ENCODE data around the gene CTDSPL. TPM values are rescaled to one million over a fixed set of nuclear protein-coding genes. Genes with fewer than 3 reads are reported as not detected.

CTDSPL gene
- polyA plus RNA-seq, 1 donor from 2014 or later, result not detected

- Mint-ChIP-seq H3K36me3 (peaks cover 5% of the 10 kb centered on the region), H3K4me3 (peak overlapping the region in 1 of 4 donors; percentile 82), H3K9me3 (no peaks in the 10 kb centered on the region), H3K4me1 (peaks cover 8 to 32% (median 31%) of the 10 kb centered on the region in 3 donors), H3K27me3 (no peaks in the 10 kb centered on the region), H3K27ac (no peak overlapping the region)
Observed at GRCh38 chr3:38000242-38000916, 138.7 kb downstream of the CTDSPL start.

- Mint-ChIP-seq H3K9me3 (no peaks in the 10 kb centered on the region), H3K4me1 (peaks cover 8 to 28% (median 27%) of the 10 kb centered on the region in 3 donors), H3K36me3 (peaks cover 5% of the 10 kb centered on the region), H3K4me3 (no peak overlapping the region), H3K27ac (no peak overlapping the region), H3K27me3 (no peaks in the 10 kb centered on the region)
Observed at GRCh38 chr3:38000965-38001455, 139.3 kb downstream of the CTDSPL start.

- Mint-ChIP-seq H3K4me3 (no peak overlapping the region), H3K36me3 (peaks cover 4% of the 10 kb centered on the region)
Observed at GRCh38 chr3:38001456-38002081, 139.9 kb downstream of the CTDSPL start.

GRCh38 chr3:38002291-38002876 is 140.7 kb downstream of the CTDSPL start:
- no peaks in the 10 kb centered on the region for H3K9me3 Mint-ChIP-seq
- no peak overlapping the region for H3K4me3 Mint-ChIP-seq

More at GRCh38 chr3:38001456-38002081, 139.9 kb downstream of the CTDSPL start:
- no peaks in the 10 kb centered on the region for H3K9me3 Mint-ChIP-seq
- no peaks in the 10 kb centered on the region for H3K27me3 Mint-ChIP-seq
- H3K27ac Mint-ChIP-seq, result peak overlapping the region in 1 of 3 donors; percentile 59
- peaks cover 6 to 27% (median 24%) of the 10 kb centered on the region in 3 donors for H3K4me1 Mint-ChIP-seq

GRCh38 chr3:38002940-38003339 is 141.3 kb downstream of the CTDSPL start:
- peak overlapping the region in 1 of 3 donors; percentile 89 for H3K27ac Mint-ChIP-seq

More at GRCh38 chr3:38002291-38002876, 140.7 kb downstream of the CTDSPL start:
- Mint-ChIP-seq H3K27ac (peak overlapping the region in 1 of 3 donors; percentile 59), H3K4me1 (peaks cover 0 to 23% (median 18%) of the 10 kb centered on the region in 3 donors), H3K27me3 (no peaks in the 10 kb centered on the region), H3K36me3 (no peaks in the 10 kb centered on the region)

GRCh38 chr3:38003371-38003816 is 141.7 kb downstream of the CTDSPL start:
- Mint-ChIP-seq H3K4me3 (no peak overlapping the region), H3K9me3 (no peaks in the 10 kb centered on the region), H3K4me1 (peaks cover 0 to 18% (median 18%) of the 10 kb centered on the region in 3 donors), H3K36me3 (no peaks in the 10 kb centered on the region), H3K27me3 (no peaks in the 10 kb centered on the region), H3K27ac (peak overlapping the region in 1 of 3 donors; percentile 89)

More at GRCh38 chr3:38002940-38003339, 141.3 kb downstream of the CTDSPL start:
- Mint-ChIP-seq H3K4me3 (no peak overlapping the region), H3K9me3 (no peaks in the 10 kb centered on the region), H3K27me3 (no peaks in the 10 kb centered on the region), H3K4me1 (peaks cover 0 to 22% (median 18%) of the 10 kb centered on the region in 3 donors), H3K36me3 (no peaks in the 10 kb centered on the region)

GRCh38 chr3:38003817-38004414 is 142.2 kb downstream of the CTDSPL start:
- Mint-ChIP-seq H3K27me3 (no peaks in the 10 kb centered on the region), H3K4me3 (no peak overlapping the region), H3K9me3 (no peaks in the 10 kb centered on the region), H3K4me1 (peaks cover 0 to 17% (median 13%) of the 10 kb centered on the region in 3 donors), H3K27ac (peak overlapping the region in 2 of 3 donors; percentile 33 to 89), H3K36me3 (no peaks in the 10 kb centered on the region)

GRCh38 chr3:38004415-38005075 is 142.9 kb downstream of the CTDSPL start:
- Mint-ChIP-seq H3K4me3 (no peak overlapping the region), H3K36me3 (no peaks in the 10 kb centered on the region), H3K27me3 (no peaks in the 10 kb centered on the region), H3K9me3 (no peaks in the 10 kb centered on the region), H3K4me1 (peaks cover 0 to 12% (median 9%) of the 10 kb centered on the region in 3 donors), H3K27ac (peak overlapping the region in 1 of 3 donors; percentile 33)

GRCh38 chr3:38005076-38006020 is 143.7 kb downstream of the CTDSPL start:
- Mint-ChIP-seq H3K4me1 (peaks cover 0 to 12% (median 7%) of the 10 kb centered on the region in 3 donors), H3K4me3 (no peak overlapping the region), H3K9me3 (no peaks in the 10 kb centered on the region), H3K36me3 (no peaks in the 10 kb centered on the region), H3K27me3 (no peaks in the 10 kb centered on the region), H3K27ac (peak overlapping the region in 1 of 3 donors; percentile 19)

GRCh38 chr3:38006031-38006430 is 144.4 kb downstream of the CTDSPL start:
- H3K9me3 Mint-ChIP-seq, result no peaks in the 10 kb centered on the region
- H3K4me3 Mint-ChIP-seq, result no peak overlapping the region
- H3K27ac Mint-ChIP-seq, result no peak overlapping the region
- H3K36me3 Mint-ChIP-seq, result no peaks in the 10 kb centered on the region
- no peaks in the 10 kb centered on the region for H3K27me3 Mint-ChIP-seq
- peaks cover 0 to 13% (median 7%) of the 10 kb centered on the region in 3 donors for H3K4me1 Mint-ChIP-seq

GRCh38 chr3:38006445-38006995 is 144.8 kb downstream of the CTDSPL start:
- Mint-ChIP-seq H3K36me3 (no peaks in the 10 kb centered on the region), H3K27ac (no peak overlapping the region), H3K9me3 (no peaks in the 10 kb centered on the region), H3K4me1 (peaks cover 0 to 13% (median 7%) of the 10 kb centered on the region in 3 donors), H3K4me3 (no peak overlapping the region), H3K27me3 (no peaks in the 10 kb centered on the region)

GRCh38 chr3:38007754-38008090 is 146.0 kb downstream of the CTDSPL start:
- no peaks in the 10 kb centered on the region for H3K9me3 Mint-ChIP-seq
- H3K27me3 Mint-ChIP-seq, result no peaks in the 10 kb centered on the region
- no peak overlapping the region for H3K4me3 Mint-ChIP-seq
- H3K27ac Mint-ChIP-seq, result no peak overlapping the region
- H3K36me3 Mint-ChIP-seq, result no peaks in the 10 kb centered on the region
- peaks cover 0 to 13% (median 7%) of the 10 kb centered on the region in 3 donors for H3K4me1 Mint-ChIP-seq

GRCh38 chr3:38008191-38008701 is 146.6 kb downstream of the CTDSPL start:
- peaks cover 0 to 10% (median 7%) of the 10 kb centered on the region in 3 donors for H3K4me1 Mint-ChIP-seq
- H3K27ac Mint-ChIP-seq, result no peak overlapping the region
- no peak overlapping the region for H3K4me3 Mint-ChIP-seq
- H3K9me3 Mint-ChIP-seq, result no peaks in the 10 kb centered on the region
- no peaks in the 10 kb centered on the region for H3K27me3 Mint-ChIP-seq
- H3K36me3 Mint-ChIP-seq, result no peaks in the 10 kb centered on the region

All from IgD-negative memory B cell (primary cell).